Mucosa of descending colon (tissue), 3 donors: ENCODE measurements around the gene PEAK1. TPM values are rescaled to one million over a fixed set of nuclear protein-coding genes. Genes with fewer than 3 reads are reported as not detected.

Experiments used
- ATAC-seq: fragments of 200-7000 bp; cut with Tn5 transposase; one replicate; pipeline ENCODE4 v1.9.1; 2020; ENCODE audit warnings: mild to moderate bottlenecking, moderate library complexity
- DNase-seq, 3 donors: peaks; one replicate each; pipeline ENCODE4 v3.0.0-alpha.2; 2020
- H3K36me3 ChIP-seq: fragments of 200-600 bp; one replicate; pipeline ENCODE4 v1.8.0; 2021; ENCODE audit warnings: low read depth, mild to moderate bottlenecking
- H3K4me1 ChIP-seq: fragments of 200-600 bp; one replicate; pipeline ENCODE4 v1.8.0; 2021; ENCODE audit warnings: low read depth, mild to moderate bottlenecking
- H3K4me3 ChIP-seq: fragments of 200-600 bp; one replicate; pipeline ENCODE4 v1.8.0; 2021; ENCODE audit warnings: mild to moderate bottlenecking
- H3K9me3 ChIP-seq: fragments of 200-600 bp; one replicate; pipeline ENCODE4 v1.8.0; 2021; ENCODE audit warnings: mild to moderate bottlenecking
- CTCF ChIP-seq: fragments of 200-600 bp; IDR thresholded peaks from one replicate; pipeline ENCODE4 v1.8.0; 2022; ENCODE audit warnings: antibody characterized with exemption, mild to moderate bottlenecking
- intact Hi-C, 2 donors: fragments of 100-400 bp; cut with DNase I in 1 of 2; cut with micrococcal nuclease in 1 of 2; formaldehyde crosslinking; loops; one replicate each; pipeline versions ENCODE4 v1.11.0 to v1.11.1; 2022; cut with DNase I, micrococcal nuclease
- total RNA-seq, 3 donors: library from RNA; stranded (reverse); fragmentation: NEBNext Ultra II Directional in 2 of 3; extraction: Animal tissue kit (Norgen Biotek cat#: 25700) in 2 of 3; gene quantifications; one replicate each; pipeline versions ENCODE4 v1.2.1 to v1.2.4, GENCODE V29; 2021 to 2023
- donor health status: DM: no; HTN: no; CAD: no; lungs with moderate emphysema.
- donor health status: DM: no; HTN: no; CAD: no.
- donor health status: DM: no; HTN: yes; CAD: no.

The PEAK1 gene
- total RNA-seq, 3 donors from 2014 or later: 47.9 to 75.3 (median 65.7) TPM

DNA sequence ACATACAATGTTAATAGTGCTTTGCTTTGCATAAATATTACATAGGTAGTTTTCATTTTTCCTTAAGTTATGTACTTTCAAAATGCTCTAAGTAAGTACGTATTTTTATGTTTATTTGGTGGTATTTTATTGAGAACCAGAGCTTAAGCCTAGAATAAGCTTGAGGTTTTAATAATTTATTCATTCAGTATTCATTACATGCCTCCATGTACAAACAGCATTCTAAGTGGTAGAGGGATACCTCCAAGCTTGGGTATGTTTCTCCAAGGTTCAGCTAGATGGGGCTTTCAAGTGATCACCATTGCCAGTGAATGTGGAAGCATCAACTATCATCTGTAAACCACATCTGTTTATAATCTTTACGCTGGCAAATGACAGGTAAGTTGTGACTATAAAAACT is 52.3 kb downstream of the PEAK1 start:
- no peaks in the 10 kb centered on the region for H3K36me3 ChIP-seq
- ATAC-seq (no peak), DNase-seq (no peak)
- no peaks in the 10 kb centered on the region for H3K4me1 ChIP-seq
- H3K9me3 ChIP-seq: no peaks in the 10 kb centered on the region
- intact Hi-C loops: no loop called here
- H3K4me3 ChIP-seq: no peak overlapping the region
- no peak for TF ChIP-seq CTCF

DNA sequence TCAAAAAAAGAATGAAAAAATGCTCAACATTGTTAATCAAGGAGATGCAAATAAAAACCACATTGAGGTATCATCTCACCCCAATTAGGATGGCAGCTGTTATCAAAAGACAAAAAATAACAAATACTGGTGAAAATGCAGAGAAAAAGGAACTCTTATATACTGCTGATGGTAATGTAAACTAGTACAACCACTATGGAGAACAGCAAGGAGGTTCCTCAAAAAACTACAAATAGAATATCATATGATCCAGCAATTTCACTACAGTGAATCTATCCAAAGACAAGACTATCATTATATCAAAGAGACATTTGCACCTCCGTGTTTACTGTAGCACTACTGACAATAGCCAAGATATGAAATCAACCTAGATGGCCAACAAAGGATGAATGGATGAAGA is 58.4 kb downstream of the PEAK1 start:
- H3K4me1 ChIP-seq: peaks cover 10% of the 10 kb centered on the region
- intact Hi-C loops: no loop called here
- H3K36me3 ChIP-seq: no peaks in the 10 kb centered on the region
- no peak for TF ChIP-seq CTCF
- no peak overlapping the region for H3K4me3 ChIP-seq
- no peak for DNase-seq
- H3K9me3 ChIP-seq: no peaks in the 10 kb centered on the region
- no peak for ATAC-seq

GRCh38 chr15:77358545-77359240 is 61.2 kb downstream of the PEAK1 start:
- no peak overlapping the region for H3K4me3 ChIP-seq
- peak; percentile 80 for ATAC-seq
- DNase-seq: no peak
- peaks cover 10% of the 10 kb centered on the region for H3K4me1 ChIP-seq
- TF ChIP-seq CTCF: no peak
- no peaks in the 10 kb centered on the region for H3K36me3 ChIP-seq
- intact Hi-C loops: no loop called here
- H3K9me3 ChIP-seq: no peaks in the 10 kb centered on the region

DNA sequence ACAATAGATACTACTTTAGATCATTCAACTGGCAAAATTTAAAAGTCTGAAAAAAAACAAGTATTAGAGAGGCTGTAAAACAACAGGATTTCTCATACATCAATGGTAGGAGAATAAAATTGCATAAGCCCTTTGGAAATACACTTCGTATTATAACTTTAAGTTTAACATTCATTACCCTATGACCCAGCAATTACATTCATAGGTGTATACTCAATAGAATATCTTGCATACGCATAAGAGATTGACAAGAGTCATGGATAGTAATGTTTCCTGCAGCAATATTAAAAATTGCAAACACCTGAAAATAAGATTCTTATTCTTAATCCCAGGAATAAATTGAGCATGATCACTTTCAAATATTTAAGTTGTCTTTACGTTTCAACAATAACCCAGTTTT is 63.6 kb downstream of the PEAK1 start:
- DNase-seq: no peak
- no peak overlapping the region for H3K4me3 ChIP-seq
- TF ChIP-seq CTCF: no peak
- ATAC-seq: no peak
- peaks cover 10% of the 10 kb centered on the region for H3K4me1 ChIP-seq
- intact Hi-C loops: no loop called here
- no peaks in the 10 kb centered on the region for H3K36me3 ChIP-seq
- no peaks in the 10 kb centered on the region for H3K9me3 ChIP-seq

DNA sequence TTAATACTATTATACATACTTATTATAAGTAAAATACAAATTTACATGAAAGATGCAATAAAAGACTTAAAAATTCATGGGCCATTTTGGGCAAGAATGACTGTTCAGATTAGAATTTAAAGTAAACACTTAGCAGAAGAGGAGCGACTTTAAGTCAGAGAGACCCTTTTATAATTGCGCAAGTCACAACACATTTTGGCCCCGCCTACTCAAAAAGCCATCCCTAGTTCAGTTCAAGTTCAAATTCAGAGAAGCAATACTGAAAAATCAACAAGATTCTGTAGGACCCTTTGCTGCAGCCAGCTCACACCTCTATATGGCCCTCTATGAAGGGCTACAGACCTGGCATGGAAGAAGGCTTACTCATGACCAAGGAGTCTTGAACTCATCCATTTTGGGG is 64.6 kb downstream of the PEAK1 start:
- intact Hi-C loops: no loop called here
- ATAC-seq (no peak), DNase-seq (no peak)
- no peaks in the 10 kb centered on the region for H3K9me3 ChIP-seq
- H3K36me3 ChIP-seq: no peaks in the 10 kb centered on the region
- H3K4me1 ChIP-seq: peaks cover 10% of the 10 kb centered on the region
- TF ChIP-seq CTCF: no peak
- H3K4me3 ChIP-seq: no peak overlapping the region

DNA sequence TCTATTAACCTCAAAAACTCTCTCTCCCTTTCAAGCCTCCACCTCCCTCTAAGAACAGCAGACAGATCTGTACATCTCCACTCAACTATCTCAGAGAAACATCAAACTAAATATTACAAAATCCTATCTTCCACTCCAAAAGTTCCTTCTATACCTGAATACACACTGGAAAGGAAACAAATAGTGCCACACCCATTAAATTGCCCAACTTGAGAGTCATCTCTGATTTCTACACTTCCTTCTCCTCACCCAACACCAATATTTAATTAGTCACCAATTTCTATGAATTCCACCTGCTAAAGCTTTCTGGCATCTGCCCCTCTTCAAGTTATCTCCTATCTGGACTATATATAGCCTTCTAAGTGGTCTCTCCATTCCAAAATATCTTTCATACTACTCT is 65.8 kb downstream of the PEAK1 start:
- H3K9me3 ChIP-seq: no peaks in the 10 kb centered on the region
- H3K36me3 ChIP-seq: no peaks in the 10 kb centered on the region
- H3K4me3 ChIP-seq: no peak overlapping the region
- no peak for TF ChIP-seq CTCF
- ATAC-seq: peak; percentile 44
- intact Hi-C loops: no loop called here
- no peak for DNase-seq
- H3K4me1 ChIP-seq: peaks cover 10% of the 10 kb centered on the region
